HG03460 (cell line): ENCODE results near the gene UGT1A4.

Experiments used
- ATAC-seq: cut with Tn5 transposase; IDR thresholded peaks from one replicate; pipeline ENCODE4 v1.9.1; 2021; ENCODE audit not compliant: unreplicated experiment

UGT1A4 gene

GRCh38 chr2:233779722-233780121 lies 61.2 kb downstream of the UGT1A4 start:
- no peak for ATAC-seq

- ATAC-seq, result no peak
These were observed 62.2 kb downstream of the UGT1A4 start for GRCh38 chr2:233780771-233781170.

- no peak for ATAC-seq
These were observed 71.0 kb downstream of the UGT1A4 start for GRCh38 chr2:233789554-233789953.

- no peak for ATAC-seq
These were observed 72.8 kb downstream of the UGT1A4 start for GRCh38 chr2:233791151-233791882.

- ATAC-seq, result no peak
These were observed 73.4 kb downstream of the UGT1A4 start for GRCh38 chr2:233791883-233792329.

GRCh38 chr2:233792720-233793119 lies 74.2 kb downstream of the UGT1A4 start:
- ATAC-seq, result no peak

GRCh38 chr2:233793465-233794127 lies 75.1 kb downstream of the UGT1A4 start:
- no peak for ATAC-seq

GRCh38 chr2:233794128-233794658 lies 75.7 kb downstream of the UGT1A4 start:
- ATAC-seq, result no peak

- ATAC-seq, result no peak
These were observed 77.2 kb downstream of the UGT1A4 start for GRCh38 chr2:233795735-233796171.

- no peak for ATAC-seq
These were observed 77.7 kb downstream of the UGT1A4 start for GRCh38 chr2:233796254-233796653.

- ATAC-seq, result no peak
These were observed 80.0 kb downstream of the UGT1A4 start for GRCh38 chr2:233798335-233799086.

- ATAC-seq, result no peak
These were observed 80.6 kb downstream of the UGT1A4 start for GRCh38 chr2:233799087-233799665.

- no peak for ATAC-seq
These were observed 81.2 kb downstream of the UGT1A4 start for GRCh38 chr2:233799716-233800115.

GRCh38 chr2:233800208-233800607 lies 81.7 kb downstream of the UGT1A4 start:
- no peak for ATAC-seq

GRCh38 chr2:233801357-233802131 lies 83.0 kb downstream of the UGT1A4 start:
- no peak for ATAC-seq

- ATAC-seq, result no peak
These were observed 83.7 kb downstream of the UGT1A4 start for GRCh38 chr2:233802132-233802815.

- ATAC-seq, result no peak
These were observed 84.9 kb downstream of the UGT1A4 start for GRCh38 chr2:233803292-233803911.

GRCh38 chr2:233803994-233804393 lies 85.5 kb downstream of the UGT1A4 start:
- no peak for ATAC-seq

- no peak for ATAC-seq
These were observed 88.8 kb downstream of the UGT1A4 start for GRCh38 chr2:233807215-233807865.
